HL-60 (cell line): ENCODE measurements around the gene FUBP1.

Experiments
- DNase-seq, 2 experiments: peaks; one replicate each; pipeline ENCODE4 v3.0.0-alpha.2; 2010 to 2020; ENCODE audit warnings: low read depth in 1 of 2, low spot score in 1 of 2
- H3K27ac ChIP-seq: fragments of 250-450 bp; sonication (Bioruptor Pico); replicated peaks from 2 replicates; pipeline ENCODE4 v1.5.1; 2020; ENCODE audit warnings: mild to moderate bottlenecking, moderate library complexity
- H3K27me3 ChIP-seq: fragments of 250-450 bp; sonication (Bioruptor Pico); 2 replicates; pipeline ENCODE4 v1.5.1; 2021; ENCODE audit warnings: mild to moderate bottlenecking, moderate library complexity; ENCODE audit not compliant: insufficient read depth, poor library complexity, severe bottlenecking
- H3K4me3 ChIP-seq: replicated peaks from 2 replicates; pipeline ENCODE4 v1.5.1; 2011; ENCODE audit warnings: mild to moderate bottlenecking, control low read depth, low read length; ENCODE audit not compliant: insufficient read depth
- GABPA ChIP-seq: IDR thresholded peaks from 2 replicates; pipeline ENCODE4 v1.6.1; 2012; ENCODE audit warnings: low read depth
- POLR2AphosphoS5 ChIP-seq: IDR thresholded peaks from 2 replicates; pipeline ENCODE4 v1.6.1; 2012; ENCODE audit warnings: low read depth
- SPI1 ChIP-seq: IDR thresholded peaks from 2 replicates; pipeline ENCODE4 v1.6.1; 2012; ENCODE audit warnings: low read depth, mild to moderate bottlenecking, borderline replicate concordance
- TF ChIP-seq, protein P1 (sequence below): IDR thresholded peaks from one replicate; pipeline ENCODE4 v1.5.1; 2011; ENCODE audit warnings: low read length, control low read depth, inconsistent platforms; ENCODE audit not compliant: insufficient read depth
- TF ChIP-seq, protein P2 (sequence below): IDR thresholded peaks from 2 replicates; pipeline ENCODE4 v1.6.1; 2012; ENCODE audit warnings: low read depth; ENCODE audit not compliant: insufficient replicate concordance

The FUBP1 gene

DNA sequence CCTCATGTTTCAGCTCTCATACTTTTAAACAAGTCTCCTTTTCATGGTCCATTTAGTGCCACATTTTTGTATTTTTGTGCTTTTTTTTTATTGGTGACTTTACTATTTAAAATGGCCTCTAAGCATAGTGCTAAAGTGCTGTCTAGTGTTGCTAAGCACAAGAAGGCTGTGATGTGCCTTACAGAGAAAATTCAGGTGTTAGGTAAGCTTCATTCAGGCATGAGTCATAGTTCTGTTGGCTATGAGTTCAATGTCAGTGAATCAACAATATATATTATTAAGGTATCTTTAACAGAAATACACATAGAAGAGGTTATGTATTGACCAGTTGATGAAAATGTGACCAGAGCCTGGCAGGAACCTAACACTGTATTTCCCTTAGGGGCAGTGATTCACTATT is 12.8 kb upstream of the FUBP1 start:
- no peaks in the 10 kb centered on the region for H3K27me3 ChIP-seq
- no peak overlapping the region for H3K27ac ChIP-seq
- no peak for DNase-seq
- TF ChIP-seq, protein P1, sequence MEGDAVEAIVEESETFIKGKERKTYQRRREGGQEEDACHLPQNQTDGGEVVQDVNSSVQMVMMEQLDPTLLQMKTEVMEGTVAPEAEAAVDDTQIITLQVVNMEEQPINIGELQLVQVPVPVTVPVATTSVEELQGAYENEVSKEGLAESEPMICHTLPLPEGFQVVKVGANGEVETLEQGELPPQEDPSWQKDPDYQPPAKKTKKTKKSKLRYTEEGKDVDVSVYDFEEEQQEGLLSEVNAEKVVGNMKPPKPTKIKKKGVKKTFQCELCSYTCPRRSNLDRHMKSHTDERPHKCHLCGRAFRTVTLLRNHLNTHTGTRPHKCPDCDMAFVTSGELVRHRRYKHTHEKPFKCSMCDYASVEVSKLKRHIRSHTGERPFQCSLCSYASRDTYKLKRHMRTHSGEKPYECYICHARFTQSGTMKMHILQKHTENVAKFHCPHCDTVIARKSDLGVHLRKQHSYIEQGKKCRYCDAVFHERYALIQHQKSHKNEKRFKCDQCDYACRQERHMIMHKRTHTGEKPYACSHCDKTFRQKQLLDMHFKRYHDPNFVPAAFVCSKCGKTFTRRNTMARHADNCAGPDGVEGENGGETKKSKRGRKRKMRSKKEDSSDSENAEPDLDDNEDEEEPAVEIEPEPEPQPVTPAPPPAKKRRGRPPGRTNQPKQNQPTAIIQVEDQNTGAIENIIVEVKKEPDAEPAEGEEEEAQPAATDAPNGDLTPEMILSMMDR, result no peak
- TF ChIP-seq, protein P2, sequence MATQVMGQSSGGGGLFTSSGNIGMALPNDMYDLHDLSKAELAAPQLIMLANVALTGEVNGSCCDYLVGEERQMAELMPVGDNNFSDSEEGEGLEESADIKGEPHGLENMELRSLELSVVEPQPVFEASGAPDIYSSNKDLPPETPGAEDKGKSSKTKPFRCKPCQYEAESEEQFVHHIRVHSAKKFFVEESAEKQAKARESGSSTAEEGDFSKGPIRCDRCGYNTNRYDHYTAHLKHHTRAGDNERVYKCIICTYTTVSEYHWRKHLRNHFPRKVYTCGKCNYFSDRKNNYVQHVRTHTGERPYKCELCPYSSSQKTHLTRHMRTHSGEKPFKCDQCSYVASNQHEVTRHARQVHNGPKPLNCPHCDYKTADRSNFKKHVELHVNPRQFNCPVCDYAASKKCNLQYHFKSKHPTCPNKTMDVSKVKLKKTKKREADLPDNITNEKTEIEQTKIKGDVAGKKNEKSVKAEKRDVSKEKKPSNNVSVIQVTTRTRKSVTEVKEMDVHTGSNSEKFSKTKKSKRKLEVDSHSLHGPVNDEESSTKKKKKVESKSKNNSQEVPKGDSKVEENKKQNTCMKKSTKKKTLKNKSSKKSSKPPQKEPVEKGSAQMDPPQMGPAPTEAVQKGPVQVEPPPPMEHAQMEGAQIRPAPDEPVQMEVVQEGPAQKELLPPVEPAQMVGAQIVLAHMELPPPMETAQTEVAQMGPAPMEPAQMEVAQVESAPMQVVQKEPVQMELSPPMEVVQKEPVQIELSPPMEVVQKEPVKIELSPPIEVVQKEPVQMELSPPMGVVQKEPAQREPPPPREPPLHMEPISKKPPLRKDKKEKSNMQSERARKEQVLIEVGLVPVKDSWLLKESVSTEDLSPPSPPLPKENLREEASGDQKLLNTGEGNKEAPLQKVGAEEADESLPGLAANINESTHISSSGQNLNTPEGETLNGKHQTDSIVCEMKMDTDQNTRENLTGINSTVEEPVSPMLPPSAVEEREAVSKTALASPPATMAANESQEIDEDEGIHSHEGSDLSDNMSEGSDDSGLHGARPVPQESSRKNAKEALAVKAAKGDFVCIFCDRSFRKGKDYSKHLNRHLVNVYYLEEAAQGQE, result no peak
- no peak for TF ChIP-seq GABPA
- TF ChIP-seq SPI1, result no peak
- TF ChIP-seq POLR2AphosphoS5, result no peak
- no peak overlapping the region for H3K4me3 ChIP-seq

DNA sequence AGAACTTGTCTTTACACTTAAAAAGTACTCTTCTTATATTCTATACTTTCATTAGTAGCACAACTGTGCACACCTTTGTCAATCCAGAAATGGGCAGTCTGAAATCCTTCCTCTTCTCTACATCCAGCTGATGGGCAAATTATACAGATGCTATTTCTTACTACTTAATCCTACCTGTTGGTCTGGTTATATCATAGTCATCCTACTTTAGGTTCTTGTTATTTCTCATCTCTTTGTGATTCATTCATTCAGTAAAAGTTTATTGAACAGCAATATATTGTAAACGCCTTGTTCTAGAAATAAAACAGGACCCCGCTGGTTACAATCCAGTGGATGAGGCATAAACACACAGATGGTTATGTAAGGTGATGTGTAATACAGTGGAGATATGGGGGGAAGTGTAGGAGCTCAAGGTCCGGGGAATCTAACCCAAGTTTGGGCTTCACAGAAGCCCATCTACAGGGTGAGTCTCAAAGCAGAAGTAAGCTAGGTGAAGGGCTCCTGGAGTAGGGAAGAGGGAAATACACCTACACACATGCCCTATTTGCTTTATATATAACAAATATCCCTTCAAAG is 11.8 kb upstream of the FUBP1 start:
- Histone ChIP-seq H3K27me3 (no peaks in the 10 kb centered on the region), H3K4me3 (no peak overlapping the region), H3K27ac (no peak overlapping the region)
- DNase-seq, result no peak
- TF ChIP-seq, protein P2, result no peak
- TF ChIP-seq SPI1 (no peak), GABPA (no peak), POLR2AphosphoS5 (no peak)
- TF ChIP-seq, protein P1, result no peak

DNA sequence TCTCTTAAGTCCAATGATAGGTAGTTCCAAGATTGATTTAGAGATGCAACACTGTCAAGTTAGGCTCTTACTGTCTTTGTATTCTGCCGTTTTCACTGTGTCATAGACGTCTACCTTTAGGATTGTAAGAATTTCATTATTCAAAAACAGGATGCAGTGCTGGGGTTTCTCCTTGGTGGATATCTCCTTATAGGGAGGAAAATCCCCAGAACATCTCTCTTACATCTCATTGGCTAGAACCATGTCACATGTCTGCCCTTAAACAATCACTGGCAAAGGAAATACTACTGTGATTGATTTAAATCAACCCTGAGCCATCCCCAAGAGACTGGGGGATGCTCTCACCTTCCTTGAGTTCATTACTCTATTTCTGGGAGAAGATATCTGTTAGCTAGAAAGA is 10.9 kb upstream of the FUBP1 start:
- Histone ChIP-seq H3K27me3 (no peaks in the 10 kb centered on the region), H3K4me3 (no peak overlapping the region), H3K27ac (no peak overlapping the region)
- DNase-seq, result no peak
- TF ChIP-seq, protein P1, result no peak
- TF ChIP-seq SPI1 (no peak), POLR2AphosphoS5 (no peak), GABPA (no peak)
- TF ChIP-seq, protein P2, result no peak
